H9 (cell line): Measurements from ENCODE around the gene LARP4B. TPM values are rescaled to one million over a fixed set of nuclear protein-coding genes. Genes with fewer than 3 reads are reported as not detected.

Source experiments
- DNase-seq: peaks from one replicate; pipeline ENCODE4 v3.0.0-alpha.2; 2017
- H2AFZ ChIP-seq: one replicate; pipeline ENCODE4 v1.6.1; 2013; ENCODE audit warnings: mild to moderate bottlenecking, low read length, control low read depth, moderate library complexity
- H2AK5ac ChIP-seq: 2 replicates; pipeline ENCODE4 v1.6.1; 2013; ENCODE audit warnings: low read length, control low read depth, mixed read lengths; ENCODE audit not compliant: insufficient read length
- H2BK120ac ChIP-seq: one replicate; pipeline ENCODE4 v1.6.1; 2013; ENCODE audit warnings: low read depth, mild to moderate bottlenecking, low read length, control low read depth, inconsistent platforms; ENCODE audit not compliant: poor library complexity, severe bottlenecking
- H2BK12ac ChIP-seq: 2 replicates; pipeline ENCODE4 v1.6.1; 2013; ENCODE audit warnings: low read length, control low read depth, mixed read lengths, low read depth; ENCODE audit not compliant: insufficient read length
- H2BK15ac ChIP-seq: 2 replicates; pipeline ENCODE4 v1.6.1; 2013; ENCODE audit warnings: low read depth, low read length, control low read depth
- H2BK20ac ChIP-seq: one replicate; pipeline ENCODE4 v1.6.1; 2013; ENCODE audit warnings: low read depth, mild to moderate bottlenecking, low read length, control low read depth, inconsistent platforms; ENCODE audit not compliant: poor library complexity, severe bottlenecking
- H2BK5ac ChIP-seq: 2 replicates; pipeline ENCODE4 v1.6.1; 2013; ENCODE audit warnings: low read length, control low read depth, mixed read lengths; ENCODE audit not compliant: insufficient read length
- H3K14ac ChIP-seq: 2 replicates; pipeline ENCODE4 v1.6.1; 2013; ENCODE audit warnings: low read length, control low read depth; ENCODE audit not compliant: insufficient read depth
- H3K18ac ChIP-seq: 2 replicates; pipeline ENCODE4 v1.6.1; 2013; ENCODE audit warnings: low read depth, mild to moderate bottlenecking, mixed read lengths, low read length, control low read depth; ENCODE audit not compliant: insufficient read length
- H3K23ac ChIP-seq: 2 replicates; pipeline ENCODE4 v1.6.1; 2013; ENCODE audit warnings: low read length, control low read depth, mixed read lengths, low read depth; ENCODE audit not compliant: insufficient read length
- H3K23me2 ChIP-seq: 2 replicates; pipeline ENCODE4 v1.6.1; 2013; ENCODE audit warnings: low read depth, mild to moderate bottlenecking, mixed read lengths, low read length, control low read depth; ENCODE audit not compliant: insufficient read length, poor library complexity, severe bottlenecking
- H3K27ac ChIP-seq: 2 replicates; pipeline ENCODE4 v1.5.1; 2013; ENCODE audit warnings: low read length, control low read depth, mixed read lengths, low read depth; ENCODE audit not compliant: insufficient read length
- H3K27me3 ChIP-seq: 2 replicates; pipeline ENCODE4 v1.6.1; 2013; ENCODE audit warnings: low read length, control low read depth, inconsistent platforms; ENCODE audit not compliant: insufficient read depth
- H3K4ac ChIP-seq: 2 replicates; pipeline ENCODE4 v1.6.1; 2013; ENCODE audit warnings: low read depth, mild to moderate bottlenecking, control low read depth, inconsistent platforms, low read length, moderate library complexity
- H3K4me1 ChIP-seq: 2 replicates; pipeline ENCODE4 v1.6.1; 2013; ENCODE audit warnings: low read length, control low read depth, inconsistent platforms; ENCODE audit not compliant: insufficient read depth
- H3K4me2 ChIP-seq: 2 replicates; pipeline ENCODE4 v1.6.1; 2013; ENCODE audit warnings: low read length, control low read depth, mixed read lengths; ENCODE audit not compliant: insufficient read length, insufficient read depth
- H3K56ac ChIP-seq: 2 replicates; pipeline ENCODE4 v1.6.1; 2013; ENCODE audit warnings: low read depth, mild to moderate bottlenecking, mixed read lengths, low read length, control low read depth; ENCODE audit not compliant: insufficient read length
- H3K79me1 ChIP-seq: 2 replicates; pipeline ENCODE4 v1.6.1; 2013; ENCODE audit warnings: low read depth, mild to moderate bottlenecking, moderate library complexity, low read length, control low read depth, inconsistent platforms; ENCODE audit not compliant: insufficient read depth, poor library complexity, severe bottlenecking
- H3K79me2 ChIP-seq: 2 replicates; pipeline ENCODE4 v1.6.1; 2013; ENCODE audit warnings: low read length, control low read depth, inconsistent platforms; ENCODE audit not compliant: insufficient read depth
- H3K9ac ChIP-seq: 2 replicates; pipeline ENCODE4 v1.6.1; 2013; ENCODE audit warnings: low read length, control low read depth, mixed read lengths; ENCODE audit not compliant: insufficient read length; ENCODE audit errors: extremely low read depth
- H3K9me3 ChIP-seq: one replicate; pipeline ENCODE4 v1.6.1; 2013; ENCODE audit warnings: low read depth, low read length, inconsistent platforms; ENCODE audit not compliant: control insufficient read depth
- H3T11ph ChIP-seq: one replicate; pipeline ENCODE4 v1.6.1; 2013; ENCODE audit warnings: mild to moderate bottlenecking, low read length, control low read depth, inconsistent platforms
- H4K20me1 ChIP-seq: one replicate; pipeline ENCODE4 v1.6.1; 2013; ENCODE audit not compliant: control insufficient read depth, insufficient read length, insufficient read depth
- H4K5ac ChIP-seq: 2 replicates; pipeline ENCODE4 v1.6.1; 2013; ENCODE audit warnings: low read depth, mild to moderate bottlenecking, mixed read lengths, low read length, control low read depth; ENCODE audit not compliant: insufficient read length
- H4K8ac ChIP-seq: replicated peaks from 2 replicates; pipeline ENCODE4 v1.6.1; 2013; ENCODE audit warnings: low read length, control low read depth, mixed read lengths, low read depth; ENCODE audit not compliant: insufficient read length
- H4K91ac ChIP-seq: 2 replicates; pipeline ENCODE4 v1.6.1; 2013; ENCODE audit warnings: low read depth, mild to moderate bottlenecking, moderate library complexity, mixed read lengths, low read length, control low read depth; ENCODE audit not compliant: insufficient read length
- H3K27ac Mint-ChIP-seq, 3 experiments: 2 replicates in 2 of 3; 3 replicates in 1 of 3; pipeline ENCODE4 v1.8.0; 2020 to 2021; ENCODE audit warnings: mixed read lengths in 3 of 3, mild to moderate bottlenecking in 1 of 3, moderate library complexity in 1 of 3
- H3K27me3 Mint-ChIP-seq: 2 replicates; pipeline ENCODE4 v1.8.0; 2021; ENCODE audit warnings: low read depth, mild to moderate bottlenecking, moderate library complexity, mixed read lengths
- H3K36me3 Mint-ChIP-seq, 3 experiments: 2 replicates in 2 of 3; 3 replicates in 1 of 3; pipeline ENCODE4 v1.8.0; 2020 to 2021; ENCODE audit warnings: low read depth in 3 of 3, mixed read lengths in 3 of 3; ENCODE audit not compliant: insufficient read depth in 1 of 3
- H3K4me1 Mint-ChIP-seq, 2 experiments: 2 replicates each; pipeline ENCODE4 v1.8.0; 2020; ENCODE audit warnings: mixed read lengths in 2 of 2
- H3K4me3 Mint-ChIP-seq, 2 experiments: 2 replicates in 1 of 2; 3 replicates in 1 of 2; pipeline ENCODE4 v1.8.0; 2020 to 2021; ENCODE audit warnings: mild to moderate bottlenecking in 2 of 2, mixed read lengths in 2 of 2, moderate library complexity in 1 of 2
- H3K9me3 Mint-ChIP-seq, 2 experiments: 2 replicates in 1 of 2; 3 replicates in 1 of 2; pipeline ENCODE4 v1.8.0; 2020; ENCODE audit warnings: mild to moderate bottlenecking in 2 of 2, mixed read lengths in 2 of 2, moderate library complexity in 1 of 2
- WGBS: extraction: QIAGEN DNeasy Blood & Tissue Kit; methylation state at CpG from one replicate; pipeline ENCODE4 v1.1.7; 2013; ENCODE audit warnings: missing lambda C conversion rate, low lambda C conversion rate, mixed read lengths; ENCODE audit not compliant: insufficient read length; ENCODE audit errors: extremely low coverage; 5-methylcytosine and 5-hydroxymethylcytosine counted together
- total RNA-seq: library from RNA; stranded (reverse); gene quantifications from 2 replicates; pipeline ENCODE4 v1.2.1, GENCODE V29; 2021
- TF ChIP-seq, protein P1 (sequence below): fragments of 200-600 bp; sonication (generic); conservative IDR thresholded peaks from 3 replicates; pipeline ENCODE4 v1.8.0; 2021; ENCODE audit warnings: antibody characterized with exemption, mild to moderate bottlenecking

Gene LARP4B
- total RNA-seq, 1 experiment from 2014 or later: 88.9 TPM

DNA sequence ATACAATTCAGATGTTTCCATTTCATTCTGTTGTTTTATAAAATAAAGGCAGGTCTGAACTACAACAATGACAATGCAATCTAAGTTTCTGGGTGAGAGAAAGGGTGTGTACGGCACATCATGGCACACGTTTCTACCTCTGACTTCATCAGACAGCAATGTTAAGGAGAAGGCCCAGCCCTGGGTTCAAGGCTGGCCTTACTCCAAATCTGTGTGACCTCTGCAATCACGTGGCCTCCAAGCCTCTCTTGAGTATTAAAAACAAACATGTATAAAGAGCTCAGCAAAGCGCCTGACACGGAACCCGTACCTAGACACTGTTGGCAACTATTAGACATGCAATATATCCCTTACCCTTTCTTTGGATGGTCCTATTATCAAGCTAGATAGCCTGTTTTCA lies 114.1 kb downstream of the LARP4B start:
- H3K56ac ChIP-seq: no peak overlapping the region
- WGBS: no CpG with 5 or more reads among the region's 6 CpGs
- H2AFZ ChIP-seq: no peak overlapping the region
- no peak overlapping the region for H3K14ac ChIP-seq
- H3K79me2 ChIP-seq: no peaks in the 10 kb centered on the region
- H3K23ac ChIP-seq: no peak overlapping the region
- no peak overlapping the region for H3K9ac ChIP-seq
- no peaks in the 10 kb centered on the region for H3K79me1 ChIP-seq
- H2BK12ac ChIP-seq: no peak overlapping the region
- H2BK20ac ChIP-seq: no peak overlapping the region
- H3K36me3 Mint-ChIP-seq: peaks cover 45 to 91% (median 77%) of the 10 kb centered on the region in 3 experiments; a peak in 6 of 7 replicates
- no peak overlapping the region for H3T11ph ChIP-seq
- H4K8ac ChIP-seq: no peak overlapping the region
- H3K9me3 ChIP-seq: no peaks in the 10 kb centered on the region
- DNase-seq: no peak
- no peaks in the 10 kb centered on the region for H3K4me1 Mint-ChIP-seq
- H2BK5ac ChIP-seq: no peak overlapping the region
- H2AK5ac ChIP-seq: no peak overlapping the region
- no peak overlapping the region for H2BK15ac ChIP-seq
- H3K27me3 Mint-ChIP-seq: no peaks in the 10 kb centered on the region
- TF ChIP-seq, protein P1, sequence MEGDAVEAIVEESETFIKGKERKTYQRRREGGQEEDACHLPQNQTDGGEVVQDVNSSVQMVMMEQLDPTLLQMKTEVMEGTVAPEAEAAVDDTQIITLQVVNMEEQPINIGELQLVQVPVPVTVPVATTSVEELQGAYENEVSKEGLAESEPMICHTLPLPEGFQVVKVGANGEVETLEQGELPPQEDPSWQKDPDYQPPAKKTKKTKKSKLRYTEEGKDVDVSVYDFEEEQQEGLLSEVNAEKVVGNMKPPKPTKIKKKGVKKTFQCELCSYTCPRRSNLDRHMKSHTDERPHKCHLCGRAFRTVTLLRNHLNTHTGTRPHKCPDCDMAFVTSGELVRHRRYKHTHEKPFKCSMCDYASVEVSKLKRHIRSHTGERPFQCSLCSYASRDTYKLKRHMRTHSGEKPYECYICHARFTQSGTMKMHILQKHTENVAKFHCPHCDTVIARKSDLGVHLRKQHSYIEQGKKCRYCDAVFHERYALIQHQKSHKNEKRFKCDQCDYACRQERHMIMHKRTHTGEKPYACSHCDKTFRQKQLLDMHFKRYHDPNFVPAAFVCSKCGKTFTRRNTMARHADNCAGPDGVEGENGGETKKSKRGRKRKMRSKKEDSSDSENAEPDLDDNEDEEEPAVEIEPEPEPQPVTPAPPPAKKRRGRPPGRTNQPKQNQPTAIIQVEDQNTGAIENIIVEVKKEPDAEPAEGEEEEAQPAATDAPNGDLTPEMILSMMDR: no peak
- H3K27ac ChIP-seq: no peak overlapping the region
- no peak overlapping the region for H3K27ac Mint-ChIP-seq
- H4K91ac ChIP-seq: no peak overlapping the region
- no peak overlapping the region for H2BK120ac ChIP-seq
- H3K18ac ChIP-seq: no peak overlapping the region
- no peaks in the 10 kb centered on the region; the same call in 1 of the 2 replicates for H3K27me3 ChIP-seq
- no peaks in the 10 kb centered on the region for H3K4me1 ChIP-seq
- no peak overlapping the region for H3K4me3 Mint-ChIP-seq
- no peaks in the 10 kb centered on the region for H3K23me2 ChIP-seq
- H3K4ac ChIP-seq: no peak overlapping the region
- H3K4me2 ChIP-seq: no peak overlapping the region
- no peak overlapping the region for H4K5ac ChIP-seq
- no peaks in the 10 kb centered on the region for H3K9me3 Mint-ChIP-seq
- peaks cover 2% of the 10 kb centered on the region for H4K20me1 ChIP-seq
